Brain pericyte (primary cell): ENCODE data around the gene SLC6A18.

Experiments
- DNase-seq: peaks from one replicate; pipeline ENCODE4 v3.0.0-alpha.2; 2012; ENCODE audit warnings: low read depth, low spot score

SLC6A18 gene

GRCh38 chr5:1225081-1225480 is at the start of gene SLC6A18:
SLC6A18 (plus strand) TSS chr5:1225381; CDS start chr5:1225478, 97 bp downstream.
- no peak for DNase-seq

GRCh38 chr5:1175801-1176472 is 49.2 kb upstream of the SLC6A18 start:
- no peak for DNase-seq

GRCh38 chr5:1176473-1177391 is 48.4 kb upstream of the SLC6A18 start:
- no peak for DNase-seq

GRCh38 chr5:1177826-1178528 is 47.2 kb upstream of the SLC6A18 start:
- DNase-seq: no peak

GRCh38 chr5:1178529-1179382 is 46.4 kb upstream of the SLC6A18 start:
- DNase-seq: no peak

GRCh38 chr5:1179383-1179715 is 45.8 kb upstream of the SLC6A18 start:
- no peak for DNase-seq

GRCh38 chr5:1180096-1180495 is 45.1 kb upstream of the SLC6A18 start:
- no peak for DNase-seq

- DNase-seq: no peak
Observed at GRCh38 chr5:1180841-1181271, 44.3 kb upstream of the SLC6A18 start.

GRCh38 chr5:1181451-1182359 is 43.5 kb upstream of the SLC6A18 start:
- no peak for DNase-seq

GRCh38 chr5:1182360-1182632 is 42.9 kb upstream of the SLC6A18 start:
- DNase-seq: no peak

GRCh38 chr5:1182633-1183423 is 42.4 kb upstream of the SLC6A18 start:
- DNase-seq: no peak

- no peak for DNase-seq
Observed at GRCh38 chr5:1183424-1184162, 41.6 kb upstream of the SLC6A18 start.

GRCh38 chr5:1184163-1184470 is 41.1 kb upstream of the SLC6A18 start:
- no peak for DNase-seq

GRCh38 chr5:1184481-1184880 is 40.7 kb upstream of the SLC6A18 start:
- no peak for DNase-seq

- no peak for DNase-seq
Observed at GRCh38 chr5:1185038-1185627, 40.0 kb upstream of the SLC6A18 start.

GRCh38 chr5:1185629-1186350 is 39.4 kb upstream of the SLC6A18 start:
- DNase-seq: no peak

GRCh38 chr5:1186351-1187233 is 38.6 kb upstream of the SLC6A18 start:
- DNase-seq: no peak
